PC-9 (cell line): ENCODE results near the gene CYP4F11. TPM values are rescaled to one million over a fixed set of nuclear protein-coding genes. Genes with fewer than 3 reads are reported as not detected.

Experiments
- BruUV-seq: library from RNA; stranded (reverse); fragments of 400-500 nt; replicated peaks from 2 replicates; lab custom pipeline; 2021; lab: Mats Ljungman, UMichigan
- CTCF ChIA-PET: fragments of 300-600 bp; sonication (Branson Sonifier 250); formaldehyde crosslinking; loops from one replicate; lab custom pipeline; 2022; ENCODE audit warnings: antibody characterized with exemption; lab: Charles Lee
- POLR2A ChIA-PET: fragments of 300-600 bp; sonication (Branson Sonifier 250); formaldehyde crosslinking; loops from one replicate; lab custom pipeline; 2022; ENCODE audit warnings: antibody characterized with exemption; ENCODE audit not compliant: unreplicated experiment; lab: Charles Lee
- DNase-seq, 2 experiments: peaks; one replicate each; pipeline versions ENCODE4 v3.0.0 to v3.0.0-alpha.2; 2015 to 2022; ENCODE audit warnings: mixed read lengths in 1 of 2
- H2AFZ ChIP-seq: fragments of 200-600 bp; sonication (generic); 2 replicates; pipeline ENCODE4 v1.8.1; 2017; ENCODE audit warnings: antibody characterized with exemption
- H3F3A ChIP-seq: fragments of 200-600 bp; sonication (generic); 2 replicates; pipeline ENCODE4 v1.8.1; 2017; ENCODE audit warnings: antibody characterized with exemption, mild to moderate bottlenecking, low read depth; ENCODE audit not compliant: insufficient read depth
- H3K27ac ChIP-seq: fragments of 200-600 bp; sonication (generic); 2 replicates; pipeline ENCODE4 v1.6.1; 2016; ENCODE audit warnings: mixed run types
- H3K27me3 ChIP-seq: fragments of 200-600 bp; sonication (generic); 2 replicates; pipeline ENCODE4 v1.6.1; 2016; ENCODE audit warnings: low read depth, mixed run types; ENCODE audit not compliant: insufficient read depth
- H3K36me3 ChIP-seq: fragments of 200-600 bp; sonication (generic); 2 replicates; pipeline ENCODE4 v1.6.1; 2016; ENCODE audit warnings: low read depth, mixed run types
- H3K4me1 ChIP-seq: fragments of 200-600 bp; sonication (generic); replicated peaks from 2 replicates; pipeline ENCODE4 v1.6.1; 2016; ENCODE audit warnings: mixed run types; ENCODE audit not compliant: insufficient read depth
- H3K4me2 ChIP-seq: fragments of 200-600 bp; sonication (generic); 2 replicates; pipeline ENCODE4 v1.6.1; 2017; ENCODE audit warnings: mixed run types
- H3K4me3 ChIP-seq: fragments of 200-600 bp; sonication (generic); 2 replicates; pipeline ENCODE4 v1.6.1; 2016; ENCODE audit warnings: mixed run types
- H3K79me2 ChIP-seq: fragments of 200-600 bp; sonication (generic); 2 replicates; pipeline ENCODE4 v1.6.1; 2017; ENCODE audit warnings: low read depth, mixed run types
- H3K9me2 ChIP-seq: fragments of 200-600 bp; sonication (generic); 2 replicates; pipeline ENCODE4 v1.8.1; 2017; ENCODE audit warnings: mild to moderate bottlenecking; ENCODE audit not compliant: insufficient read depth
- H3K9me3 ChIP-seq: fragments of 200-600 bp; sonication (generic); 2 replicates; pipeline ENCODE4 v1.8.1; 2016; ENCODE audit warnings: low read depth; ENCODE audit not compliant: insufficient read depth
- H4K20me1 ChIP-seq: fragments of 200-600 bp; sonication (generic); 2 replicates; pipeline ENCODE4 v1.8.1; 2017; ENCODE audit not compliant: insufficient read depth
- CTCF ChIP-seq: fragments of 200-600 bp; sonication (generic); conservative IDR thresholded peaks from 2 replicates; pipeline ENCODE4 v1.6.1; 2017; ENCODE audit warnings: mixed run types, antibody characterized with exemption, mild to moderate bottlenecking, moderate library complexity
- EZH2 ChIP-seq: fragments of 200-600 bp; sonication (generic); IDR thresholded peaks from 2 replicates; pipeline ENCODE4 v1.8.0; 2017; ENCODE audit warnings: antibody characterized with exemption, low read depth
- intact Hi-C: fragments of 100-400 bp; cut with micrococcal nuclease; formaldehyde crosslinking; loops from one replicate; pipeline ENCODE4 v1.10.0; 2022; ENCODE audit not compliant: unreplicated experiment
- total RNA-seq: library from RNA; stranded (reverse); gene quantifications from 2 replicates; pipeline ENCODE4 v1.2.3, GENCODE V29; 2021

The CYP4F11 gene
- total RNA-seq, 1 experiment from 2014 or later = 187 TPM

GRCh38 chr19:15944401-15944800, 10.1 kb upstream of the CYP4F11 start:
- Histone ChIP-seq H2AFZ (no peak overlapping the region), H3K4me3 (no peak overlapping the region), H3K79me2 (no peaks in the 10 kb centered on the region), H3K4me1 (no peaks in the 10 kb centered on the region), H3K27ac (no peak overlapping the region), H3K9me3 (peaks cover 25% of the 10 kb centered on the region), H3K27me3 (0 out of 2 replicates have a peak, but pooled peaks cover 4% of the 10 kb centered on the region), H3K36me3 (no peaks in the 10 kb centered on the region), H3K9me2 (no peaks in the 10 kb centered on the region), H4K20me1 (no peaks in the 10 kb centered on the region), H3K4me2 (no peak overlapping the region), H3F3A (no peaks in the 10 kb centered on the region)
- no peak for DNase-seq
- TF ChIP-seq EZH2 (no peak), CTCF (no peak)
- ChIA-PET POLR2A (no interaction called here), CTCF (no interaction called here)
- intact Hi-C loops = no loop called here
- no TSS peak for BruUV-seq

GRCh38 chr19:15937771-15938170, 3.4 kb upstream of the CYP4F11 start:
- ChIA-PET POLR2A (no interaction called here), CTCF (no interaction called here)
- DNase-seq = no peak
- no peak overlapping the region for H3K4me3 ChIP-seq
- intact Hi-C loops = loop anchor here (10.0 kb wide), 2 partner anchors 103 to 247 kb away; partner anchors contain the start of gene FAM32A
- H3F3A ChIP-seq = peaks cover 23% of the 10 kb centered on the region
- BruUV-seq = no TSS peak
- no peaks in the 10 kb centered on the region for H3K9me3 ChIP-seq
- H3K27ac ChIP-seq = no peak overlapping the region
- no peaks in the 10 kb centered on the region for H3K36me3 ChIP-seq
- no peak for TF ChIP-seq CTCF
- TF ChIP-seq EZH2 = no peak
- H3K4me2 ChIP-seq = no peak overlapping the region
- no peaks in the 10 kb centered on the region for H3K27me3 ChIP-seq
- H3K9me2 ChIP-seq = no peaks in the 10 kb centered on the region
- H3K4me1 ChIP-seq = peaks cover 14% of the 10 kb centered on the region
- peaks cover 8% of the 10 kb centered on the region for H3K79me2 ChIP-seq
- no peak overlapping the region for H2AFZ ChIP-seq
- no peaks in the 10 kb centered on the region for H4K20me1 ChIP-seq

- no TSS peak for BruUV-seq
- Histone ChIP-seq H2AFZ (no peak overlapping the region), H3K4me3 (no peak overlapping the region), H3K4me1 (peaks cover 14% of the 10 kb centered on the region), H3K9me2 (no peaks in the 10 kb centered on the region), H3K27me3 (no peaks in the 10 kb centered on the region), H3K79me2 (peaks cover 8% of the 10 kb centered on the region), H4K20me1 (no peaks in the 10 kb centered on the region), H3F3A (peaks cover 23% of the 10 kb centered on the region), H3K36me3 (no peaks in the 10 kb centered on the region), H3K27ac (no peak overlapping the region), H3K4me2 (no peak overlapping the region), H3K9me3 (no peaks in the 10 kb centered on the region)
- POLR2A ChIA-PET = no interaction called here
- intact Hi-C loops = loop anchor here (10.0 kb wide), 2 partner anchors 102 to 248 kb away; partner anchors contain the start of gene FAM32A
- TF ChIP-seq CTCF (no peak), EZH2 (no peak)
- no peak for DNase-seq
- CTCF ChIA-PET = no interaction called here
These were observed 2.6 kb upstream of the CYP4F11 start for GRCh38 chr19:15936950-15937349.
